Pancreas (tissue), 10 donors: ENCODE data around the gene KCNC2. TPM values are rescaled to one million over a fixed set of nuclear protein-coding genes. Genes with fewer than 3 reads are reported as not detected.

ENCODE experiments used
- ATAC-seq, 4 donors: fragments of 200-7000 bp; cut with Tn5 transposase; one replicate each; pipeline versions ENCODE4 v1.8.0 to v1.9.1; 2020; ENCODE audit warnings: mild to moderate bottlenecking in 4 of 4, moderate library complexity in 4 of 4
- DNase-seq, 6 donors: peaks; one replicate each; pipeline ENCODE4 v3.0.0-alpha.2; 2020
- FAIRE-seq: peaks from 2 replicates; lab custom pipeline; 2012; peaks lifted over from hg19 to GRCh38; lab: Jason Lieb, UNC
- H3K27ac ChIP-seq, 4 donors: fragments of 200-600 bp; sonication (generic); 1 replicate in 3 of 4; 2 replicates in 1 of 4; pipeline versions ENCODE4 v1.5.0 to v1.8.0; 2020
- H3K27me3 ChIP-seq, 4 donors: fragments of 200-600 bp; one replicate each; pipeline ENCODE4 v1.8.0; 2021
- H3K36me3 ChIP-seq, 3 donors: fragments of 200-600 bp; sonication (generic) in 1 of 3; one replicate each; pipeline versions ENCODE4 v1.5.0 to v1.8.0; 2020 to 2021
- H3K4me1 ChIP-seq, 3 donors: fragments of 200-600 bp; one replicate each; pipeline ENCODE4 v1.8.0; 2021
- H3K4me3 ChIP-seq, 4 donors: fragments of 200-600 bp; sonication (generic) in 2 of 4; one replicate each; pipeline versions ENCODE4 v1.5.0 to v1.8.0; 2020 to 2021
- H3K9me3 ChIP-seq, 4 donors: fragments of 200-600 bp; one replicate each; pipeline ENCODE4 v1.8.0; 2021
- CTCF ChIP-seq, 4 donors: fragments of 200-600 bp; sonication (generic) in 3 of 4; IDR thresholded peaks; one replicate each; pipeline versions ENCODE4 v1.5.0 to v1.8.0; 2021; ENCODE audit warnings: antibody characterized with exemption in 4 of 4
- WGBS, 2 donors: extraction: QIAGEN DNeasy Blood & Tissue Kit; methylation state at CpG; one replicate each; pipeline ENCODE4 v1.1.7; 2013; 5-methylcytosine and 5-hydroxymethylcytosine counted together
- intact Hi-C, 3 donors: fragments of 100-400 bp; cut with DNase I; formaldehyde crosslinking; loops; one replicate each; pipeline versions ENCODE4 v1.11.1 to v1.14.2; 2022
- polyA plus RNA-seq, 2 donors: library from polyadenylated mRNA; stranded (reverse); fragments of 200-250 nt; gene quantifications; one replicate each; pipeline ENCODE4 v1.2.3, GENCODE V29; 2013
- total RNA-seq, 6 donors: library from RNA; stranded (reverse); fragmentation: NEBNext Ultra II Directional in 4 of 6; extraction: Animal tissue kit (Norgen Biotek cat#: 25700) in 4 of 6; gene quantifications; one replicate each; pipeline versions ENCODE4 v1.2.1 to v1.2.4, GENCODE V29; 2021 to 2023
- donor health status: healthy with polysubstance abuse.
- donor health status: DM: no; HTN: no; CAD: no; lungs with moderate emphysema.
- donor health status: DM: no; HTN: no; CAD: no.
- donor health status: control.
- donor health status: control.
- donor health status: Bipolar disorder and iron deficiency.
- donor health status: DM: yes; HTN: yes; CAD: no.
- donor health status: DM: no; HTN: no; CAD: no.
- donor health status: DM: no; HTN: no; CAD: no.
- donor health status: DM: yes; HTN: yes; CAD: no.

The KCNC2 gene
- total and polyA plus RNA-seq, 8 donors = 0.06 to 0.19 (median 0.09) TPM; not detected in 3

DNA sequence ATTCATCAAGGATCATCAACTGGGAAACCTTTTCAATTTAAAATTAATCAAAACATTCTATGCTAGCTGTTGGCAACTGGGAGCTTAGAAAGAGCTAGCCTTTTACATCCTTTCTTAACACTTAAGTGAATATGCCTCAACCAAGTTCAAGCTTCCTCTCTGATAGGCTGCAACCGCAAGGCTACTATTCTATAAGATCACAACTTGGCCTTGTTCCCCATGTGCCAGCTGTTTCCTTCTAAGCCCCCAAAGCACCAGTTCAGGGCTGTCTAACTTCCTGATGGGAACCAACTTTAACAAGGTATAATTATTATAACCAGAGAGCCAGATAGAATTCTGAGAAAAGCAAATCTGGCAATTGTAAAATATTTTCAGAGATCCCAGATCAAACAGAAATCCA is 37.0 kb downstream of the KCNC2 start:
- TF ChIP-seq CTCF (IDR thresholded peaks at IDR 0.05) = no peak
- ATAC-seq (no peak), DNase-seq (no peak), FAIRE-seq (no peak)
- H3K27ac ChIP-seq = no peak overlapping the region
- H3K4me1 ChIP-seq = no peaks in the 10 kb centered on the region
- no peaks in the 10 kb centered on the region for H3K9me3 ChIP-seq
- 87% methylated on average over 1 of the region's 1 CpG for WGBS, 2 donors
- no peaks in the 10 kb centered on the region for H3K27me3 ChIP-seq
- intact Hi-C loops = no loop called here
- no peak overlapping the region for H3K4me3 ChIP-seq
- no peaks in the 10 kb centered on the region for H3K36me3 ChIP-seq

GRCh38 chr12:75170640-75171185 is 38.9 kb downstream of the KCNC2 start:
- Histone ChIP-seq H3K9me3 (no peaks in the 10 kb centered on the region), H3K4me3 (no peak overlapping the region), H3K4me1 (no peaks in the 10 kb centered on the region), H3K27me3 (no peaks in the 10 kb centered on the region), H3K27ac (no peak overlapping the region), H3K36me3 (no peaks in the 10 kb centered on the region)
- 34 to 36% methylated on average over 4 of the region's 4 CpGs for WGBS, 2 donors
- intact Hi-C loops = no loop called here
- TF ChIP-seq CTCF (IDR thresholded peaks at IDR 0.05) = no peak
- ATAC-seq = no peak
- no peak for FAIRE-seq
- no peak for DNase-seq

DNA sequence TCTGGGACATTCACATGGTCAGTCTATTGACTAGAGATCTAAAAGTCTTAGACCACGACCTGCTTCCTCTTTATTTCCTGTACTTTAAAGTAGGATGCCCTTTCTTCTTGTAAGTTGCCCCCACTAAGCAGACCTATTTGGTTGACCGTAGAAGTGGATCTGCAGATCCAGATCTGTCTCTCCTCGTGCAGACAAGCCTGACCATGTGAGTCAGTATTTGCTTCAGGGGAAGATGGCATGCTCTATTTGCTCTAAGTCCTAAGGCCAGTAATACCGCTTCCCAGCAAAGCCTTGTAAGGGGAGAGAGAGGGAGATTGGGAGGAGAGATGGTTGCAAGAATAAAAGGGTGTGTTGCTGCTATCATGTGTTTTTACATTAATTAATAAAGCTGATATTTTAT is 46.8 kb downstream of the KCNC2 start:
- Histone ChIP-seq H3K27ac (no peak overlapping the region), H3K4me3 (no peak overlapping the region), H3K9me3 (no peaks in the 10 kb centered on the region), H3K36me3 (no peaks in the 10 kb centered on the region), H3K27me3 (no peaks in the 10 kb centered on the region), H3K4me1 (no peaks in the 10 kb centered on the region)
- WGBS, 2 donors = 44 to 50% methylated on average over 4 of the region's 4 CpGs
- TF ChIP-seq CTCF (IDR thresholded peaks at IDR 0.05) = no peak
- FAIRE-seq (no peak), ATAC-seq (no peak), DNase-seq (no peak)
- intact Hi-C loops = no loop called here

DNA sequence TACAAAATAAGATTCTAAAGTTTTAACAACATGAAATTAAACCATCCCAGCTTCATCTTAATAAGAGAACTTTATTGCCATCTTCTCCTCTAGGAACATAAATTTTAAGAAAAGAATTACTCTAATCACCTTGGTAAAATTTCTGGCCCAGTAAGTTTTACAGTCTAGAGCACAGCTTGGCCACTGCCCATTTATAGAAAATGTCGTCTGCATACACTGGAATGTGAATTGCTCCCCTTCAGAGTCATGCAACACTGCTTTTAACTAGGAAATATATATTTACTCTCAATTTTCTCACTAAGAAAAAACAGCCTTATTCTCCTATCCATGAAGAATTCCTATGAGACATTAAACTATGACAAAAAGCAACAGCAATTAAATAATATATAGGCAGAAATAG is 48.2 kb downstream of the KCNC2 start:
- Histone ChIP-seq H3K4me3 (no peak overlapping the region), H3K36me3 (no peaks in the 10 kb centered on the region), H3K4me1 (no peaks in the 10 kb centered on the region), H3K27ac (no peak overlapping the region), H3K27me3 (no peaks in the 10 kb centered on the region), H3K9me3 (no peaks in the 10 kb centered on the region)
- DNase-seq = no peak
- no peak for ATAC-seq
- 24 to 28% methylated on average over 1 of the region's 1 CpG for WGBS, 2 donors
- FAIRE-seq = no peak
- intact Hi-C loops = no loop called here
- TF ChIP-seq CTCF (IDR thresholded peaks at IDR 0.05) = no peak

DNA sequence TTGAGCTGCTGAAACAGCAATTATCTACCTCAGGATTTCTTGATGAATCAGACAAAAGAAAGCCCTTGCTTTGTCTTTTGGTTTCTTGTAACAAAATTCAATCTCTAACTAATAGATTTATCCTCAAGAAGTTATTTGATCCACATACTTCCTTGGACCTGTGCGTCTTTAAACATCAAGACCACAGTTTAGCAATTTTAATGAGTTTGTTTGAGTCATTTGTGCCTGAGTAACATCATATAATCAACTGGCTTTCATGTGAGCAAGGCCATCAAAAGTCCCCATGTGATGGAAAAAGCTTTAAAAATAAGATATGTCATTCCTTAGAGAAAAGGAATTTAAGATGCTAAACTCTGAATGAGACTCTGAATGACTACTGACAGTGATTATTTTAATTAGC is 52.3 kb downstream of the KCNC2 start:
- 57 to 77% methylated on average over 1 of the region's 1 CpG for WGBS, 2 donors
- DNase-seq (no peak), FAIRE-seq (no peak), ATAC-seq (no peak)
- no peak overlapping the region for H3K4me3 ChIP-seq
- no peaks in the 10 kb centered on the region for H3K36me3 ChIP-seq
- TF ChIP-seq CTCF (IDR thresholded peaks at IDR 0.05) = no peak
- intact Hi-C loops = no loop called here
- no peaks in the 10 kb centered on the region for H3K27me3 ChIP-seq
- no peaks in the 10 kb centered on the region for H3K9me3 ChIP-seq
- no peaks in the 10 kb centered on the region for H3K4me1 ChIP-seq
- no peak overlapping the region for H3K27ac ChIP-seq
